Measurements from ENCODE around the gene LRRTM3.

GRCh38 chr10:67004690-67005089 is 78.9 kb downstream of the LRRTM3 start:
- TF ChIP-seq YY1 (IDR thresholded peaks at IDR 0.05; ENCODE audit: insufficient read depth, insufficient read length) (no peak), ZNF274 (IDR thresholded peaks at IDR 0.05; ENCODE audit: low read depth, low read length) (no peak), SUZ12 (IDR thresholded peaks at IDR 0.05; ENCODE audit: extremely low read depth, insufficient read depth, insufficient read length) (no peak)
